ENCODE data around the gene FAM193B.

Gene FAM193B

GRCh38 chr5:177550122-177550521 is 4.2 kb downstream of the FAM193B start:
- H3K4me3 ChIP-seq (ENCODE audit: low read length) = no peak overlapping the region
- no peaks in the 10 kb centered on the region for H3K9me3 ChIP-seq (replicated peaks; ENCODE audit: low read length)
- H3K27me3 ChIP-seq (ENCODE audit: control insufficient read depth, insufficient read depth, low read length) = no peaks in the 10 kb centered on the region
- no peak overlapping the region for H3K9ac ChIP-seq (ENCODE audit: low read depth, low read length)
- peaks cover 39% of the 10 kb centered on the region for H3K4me1 ChIP-seq (ENCODE audit: control insufficient read depth, insufficient read depth, low read length)
- no peak overlapping the region for H3K4me2 ChIP-seq (ENCODE audit: low read length)
- peaks cover 16% of the 10 kb centered on the region for H3K36me3 ChIP-seq (ENCODE audit: insufficient read depth, low read length)

- Histone ChIP-seq H3K4me1 (ENCODE audit: control insufficient read depth, insufficient read depth, low read length) (peaks cover 53% of the 10 kb centered on the region), H3K4me2 (ENCODE audit: low read length) (no peak overlapping the region), H3K27me3 (ENCODE audit: control insufficient read depth, insufficient read depth, low read length) (no peaks in the 10 kb centered on the region), H3K9ac (ENCODE audit: low read depth, low read length) (no peak overlapping the region), H3K9me3 (replicated peaks; ENCODE audit: low read length) (no peaks in the 10 kb centered on the region), H3K4me3 (ENCODE audit: low read length) (no peak overlapping the region), H3K36me3 (ENCODE audit: insufficient read depth, low read length) (peaks cover 16% of the 10 kb centered on the region)
Observed at GRCh38 chr5:177548495-177548894, 5.9 kb downstream of the FAM193B start.

- peaks cover 16% of the 10 kb centered on the region for H3K36me3 ChIP-seq (ENCODE audit: insufficient read depth, low read length)
- H3K4me2 ChIP-seq (ENCODE audit: low read length) = no peak overlapping the region
- H3K9ac ChIP-seq (ENCODE audit: low read depth, low read length) = no peak overlapping the region
- peaks cover 47% of the 10 kb centered on the region for H3K4me1 ChIP-seq (ENCODE audit: control insufficient read depth, insufficient read depth, low read length)
- H3K4me3 ChIP-seq (ENCODE audit: low read length) = no peak overlapping the region
- no peaks in the 10 kb centered on the region for H3K9me3 ChIP-seq (replicated peaks; ENCODE audit: low read length)
- H3K27me3 ChIP-seq (ENCODE audit: control insufficient read depth, insufficient read depth, low read length) = no peaks in the 10 kb centered on the region
Observed at GRCh38 chr5:177547736-177548135, 6.6 kb downstream of the FAM193B start.

- Histone ChIP-seq H3K9ac (ENCODE audit: low read depth, low read length) (peak overlapping the region; percentile 62), H3K4me3 (ENCODE audit: low read length) (peak overlapping the region; percentile 41), H3K27me3 (ENCODE audit: control insufficient read depth, insufficient read depth, low read length) (no peaks in the 10 kb centered on the region), H3K4me1 (ENCODE audit: control insufficient read depth, insufficient read depth, low read length) (peaks cover 41% of the 10 kb centered on the region), H3K4me2 (ENCODE audit: low read length) (peak overlapping the region; percentile 62), H3K36me3 (ENCODE audit: insufficient read depth, low read length) (peaks cover 3% of the 10 kb centered on the region), H3K9me3 (replicated peaks; ENCODE audit: low read length) (no peaks in the 10 kb centered on the region)
Observed at GRCh38 chr5:177546258-177546741, 8.1 kb downstream of the FAM193B start.

GRCh38 chr5:177545487-177546257 is 8.7 kb downstream of the FAM193B start:
- Histone ChIP-seq H3K36me3 (ENCODE audit: insufficient read depth, low read length) (no peaks in the 10 kb centered on the region), H3K4me1 (ENCODE audit: control insufficient read depth, insufficient read depth, low read length) (peaks cover 41% of the 10 kb centered on the region), H3K27me3 (ENCODE audit: control insufficient read depth, insufficient read depth, low read length) (no peaks in the 10 kb centered on the region), H3K9ac (ENCODE audit: low read depth, low read length) (peak overlapping the region; percentile 62), H3K4me2 (ENCODE audit: low read length) (peak overlapping the region; percentile 62), H3K4me3 (ENCODE audit: low read length) (peak overlapping the region; percentile 41), H3K9me3 (replicated peaks; ENCODE audit: low read length) (no peaks in the 10 kb centered on the region)

GRCh38 chr5:177542816-177543465 is 11.4 kb downstream of the FAM193B start:
- H3K9me3 ChIP-seq (replicated peaks; ENCODE audit: low read length) = no peaks in the 10 kb centered on the region
- no peaks in the 10 kb centered on the region for H3K27me3 ChIP-seq (ENCODE audit: control insufficient read depth, insufficient read depth, low read length)
- H3K4me2 ChIP-seq (ENCODE audit: low read length) = no peak overlapping the region
- H3K36me3 ChIP-seq (ENCODE audit: insufficient read depth, low read length) = peaks cover 9% of the 10 kb centered on the region
- no peak overlapping the region for H3K9ac ChIP-seq (ENCODE audit: low read depth, low read length)
- peaks cover 58% of the 10 kb centered on the region for H3K4me1 ChIP-seq (ENCODE audit: control insufficient read depth, insufficient read depth, low read length)
- no peak overlapping the region for H3K4me3 ChIP-seq (ENCODE audit: low read length)

- Histone ChIP-seq H3K9me3 (replicated peaks; ENCODE audit: low read length) (no peaks in the 10 kb centered on the region), H3K27me3 (ENCODE audit: control insufficient read depth, insufficient read depth, low read length) (no peaks in the 10 kb centered on the region), H3K36me3 (ENCODE audit: insufficient read depth, low read length) (peaks cover 19% of the 10 kb centered on the region), H3K4me2 (ENCODE audit: low read length) (no peak overlapping the region), H3K4me1 (ENCODE audit: control insufficient read depth, insufficient read depth, low read length) (peaks cover 57% of the 10 kb centered on the region), H3K4me3 (ENCODE audit: low read length) (no peak overlapping the region), H3K9ac (ENCODE audit: low read depth, low read length) (no peak overlapping the region)
Observed at GRCh38 chr5:177540438-177540837, 13.9 kb downstream of the FAM193B start.

GRCh38 chr5:177539411-177539810 is 15.0 kb downstream of the FAM193B start:
- H3K4me1 ChIP-seq (ENCODE audit: control insufficient read depth, insufficient read depth, low read length) = peaks cover 47% of the 10 kb centered on the region
- H3K4me3 ChIP-seq (ENCODE audit: low read length) = no peak overlapping the region
- no peaks in the 10 kb centered on the region for H3K27me3 ChIP-seq (ENCODE audit: control insufficient read depth, insufficient read depth, low read length)
- H3K9ac ChIP-seq (ENCODE audit: low read depth, low read length) = peak overlapping the region; percentile 75
- H3K9me3 ChIP-seq (replicated peaks; ENCODE audit: low read length) = no peaks in the 10 kb centered on the region
- H3K36me3 ChIP-seq (ENCODE audit: insufficient read depth, low read length) = peaks cover 19% of the 10 kb centered on the region
- H3K4me2 ChIP-seq (ENCODE audit: low read length) = peak overlapping the region; percentile 70

- Histone ChIP-seq H3K4me3 (ENCODE audit: low read length) (no peak overlapping the region), H3K36me3 (ENCODE audit: insufficient read depth, low read length) (peaks cover 21% of the 10 kb centered on the region), H3K9ac (ENCODE audit: low read depth, low read length) (peak overlapping the region; percentile 75), H3K4me2 (ENCODE audit: low read length) (peak overlapping the region; percentile 70), H3K27me3 (ENCODE audit: control insufficient read depth, insufficient read depth, low read length) (no peaks in the 10 kb centered on the region), H3K4me1 (ENCODE audit: control insufficient read depth, insufficient read depth, low read length) (peaks cover 43% of the 10 kb centered on the region), H3K9me3 (replicated peaks; ENCODE audit: low read length) (no peaks in the 10 kb centered on the region)
Observed at GRCh38 chr5:177538876-177539275, 15.5 kb downstream of the FAM193B start.

- peak overlapping the region; percentile 14 for H3K4me3 ChIP-seq (ENCODE audit: low read length)
- no peaks in the 10 kb centered on the region for H3K9me3 ChIP-seq (replicated peaks; ENCODE audit: low read length)
- peak overlapping the region; percentile 70 for H3K4me2 ChIP-seq (ENCODE audit: low read length)
- peaks cover 30% of the 10 kb centered on the region for H3K36me3 ChIP-seq (ENCODE audit: insufficient read depth, low read length)
- H3K27me3 ChIP-seq (ENCODE audit: control insufficient read depth, insufficient read depth, low read length) = no peaks in the 10 kb centered on the region
- H3K4me1 ChIP-seq (ENCODE audit: control insufficient read depth, insufficient read depth, low read length) = peaks cover 39% of the 10 kb centered on the region
- H3K9ac ChIP-seq (ENCODE audit: low read depth, low read length) = peak overlapping the region; percentile 75
Observed at GRCh38 chr5:177537389-177538361, 16.7 kb downstream of the FAM193B start.

GRCh38 chr5:177536386-177536785 is 18.0 kb downstream of the FAM193B start:
- Histone ChIP-seq H3K9me3 (replicated peaks; ENCODE audit: low read length) (no peaks in the 10 kb centered on the region), H3K4me3 (ENCODE audit: low read length) (no peak overlapping the region), H3K4me1 (ENCODE audit: control insufficient read depth, insufficient read depth, low read length) (peaks cover 39% of the 10 kb centered on the region), H3K27me3 (ENCODE audit: control insufficient read depth, insufficient read depth, low read length) (no peaks in the 10 kb centered on the region), H3K9ac (ENCODE audit: low read depth, low read length) (peak overlapping the region; percentile 75), H3K36me3 (ENCODE audit: insufficient read depth, low read length) (peaks cover 42% of the 10 kb centered on the region), H3K4me2 (ENCODE audit: low read length) (no peak overlapping the region)
